ENCODE measurements around the gene CTXN1.

CTXN1 gene

DNA sequence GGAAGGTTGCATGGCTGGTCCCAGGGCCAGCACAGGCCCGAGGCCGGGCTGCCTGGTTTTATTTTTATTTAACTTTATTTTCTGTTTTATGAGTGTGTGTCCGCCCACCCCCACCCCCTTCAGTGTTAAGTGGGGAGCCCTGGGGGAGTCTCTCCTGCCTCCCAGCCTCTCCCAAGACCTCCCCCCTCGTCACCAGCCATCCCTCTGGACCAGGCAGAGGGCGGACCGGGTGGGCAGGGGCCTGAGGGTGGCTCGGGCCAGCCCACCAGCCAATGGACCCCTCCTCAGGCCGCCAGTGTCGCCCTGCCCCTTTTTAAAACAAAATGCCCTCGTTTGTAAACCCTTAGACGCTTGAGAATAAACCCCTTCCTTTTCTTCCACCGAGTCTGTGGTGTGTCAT, 11.8 kb downstream of the CTXN1 start:
- no peak for DNase-seq (ENCODE audit: low spot score)

DNA sequence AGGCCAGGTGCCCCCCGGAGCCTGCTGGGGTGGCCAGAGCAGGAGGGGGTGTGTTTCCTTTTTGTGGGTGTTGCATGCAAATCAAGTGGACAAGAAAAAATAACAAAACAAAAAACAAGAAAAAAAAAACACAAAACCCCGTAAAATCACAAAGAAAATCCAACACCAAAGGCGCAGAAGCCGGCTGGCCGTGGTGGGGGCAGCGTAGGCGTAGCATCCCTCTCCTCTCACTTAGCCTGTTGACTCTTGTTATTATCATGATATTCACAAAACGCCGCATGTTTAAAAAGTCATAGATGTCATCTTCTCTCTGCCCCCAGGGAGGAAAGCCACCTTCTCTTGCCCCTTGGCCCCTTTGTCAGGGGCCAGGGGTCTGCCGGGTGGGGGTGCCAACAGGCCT, 12.3 kb downstream of the CTXN1 start:
- DNase-seq (ENCODE audit: low spot score) = no peak

DNA sequence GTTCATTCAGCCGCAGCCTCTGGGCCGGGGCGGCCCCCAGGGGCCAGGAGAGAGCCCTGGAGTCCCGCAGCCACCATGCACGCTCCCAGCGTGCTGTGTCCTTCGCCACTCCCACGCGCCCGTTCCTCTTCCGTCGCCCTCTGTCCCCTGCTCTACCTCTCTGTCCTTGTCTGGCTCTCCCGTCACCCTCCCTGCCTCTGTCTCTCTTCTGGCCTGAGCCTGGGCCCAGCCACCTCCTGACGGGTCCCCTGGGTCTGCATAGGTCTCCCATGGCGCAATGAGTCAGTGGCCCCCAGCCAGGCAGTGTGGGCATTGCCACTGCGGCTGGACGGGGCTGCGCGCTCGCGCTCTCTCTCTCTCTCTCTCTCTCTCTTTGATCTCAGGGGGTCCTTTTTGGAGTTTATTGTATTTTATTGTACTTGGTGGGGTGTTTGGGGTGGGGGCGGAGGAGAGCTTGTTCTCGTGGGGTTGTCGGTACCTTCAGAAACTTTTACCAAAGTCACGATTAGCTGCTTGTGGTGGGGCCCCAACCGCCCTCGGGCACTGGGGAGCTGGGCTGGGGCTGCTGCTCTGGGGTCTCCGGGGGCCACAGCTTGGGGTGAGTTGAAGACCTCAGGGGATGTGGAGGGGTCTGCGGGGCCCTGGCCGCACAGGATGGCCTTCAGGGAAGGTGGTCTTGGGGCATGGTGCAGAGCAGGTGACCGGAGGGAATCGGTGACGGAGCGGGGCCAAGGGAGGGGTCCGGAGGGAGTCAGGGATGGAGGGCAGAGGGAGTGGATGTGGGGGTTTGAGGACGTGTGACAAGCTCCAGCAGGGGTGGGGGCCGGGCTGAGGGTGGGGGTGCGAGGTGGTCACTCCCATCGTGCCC, 13.0 kb downstream of the CTXN1 start:
- DNase-seq (ENCODE audit: low spot score) = no peak

DNA sequence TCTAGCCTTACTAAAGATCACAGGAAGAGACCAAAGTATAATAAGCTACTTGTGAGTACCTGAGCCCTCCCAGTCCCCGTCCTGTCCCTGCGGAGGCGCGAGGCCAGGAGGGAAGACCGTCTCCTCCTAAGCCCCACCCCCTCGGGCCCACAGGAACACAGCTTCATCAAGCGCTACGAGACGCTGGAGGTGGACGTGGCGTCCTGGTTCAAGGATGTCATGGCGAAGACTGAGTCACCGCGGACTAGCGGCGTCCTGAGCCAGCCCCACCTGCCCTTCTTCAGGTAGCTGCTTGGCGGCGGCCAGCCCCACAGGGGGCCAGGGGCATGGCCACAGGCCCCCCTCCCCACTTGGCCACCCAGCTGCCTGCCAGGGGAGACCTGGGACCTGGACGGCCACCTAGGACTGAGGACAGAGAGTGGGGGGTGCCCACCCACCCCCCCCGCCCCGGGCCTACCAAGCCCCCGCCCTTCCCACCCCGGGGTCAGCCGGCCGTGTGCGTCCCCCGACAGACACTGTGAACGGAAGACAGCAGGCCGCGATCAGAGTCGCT, 13.7 kb downstream of the CTXN1 start:
- DNase-seq (ENCODE audit: low spot score) = no peak

DNA sequence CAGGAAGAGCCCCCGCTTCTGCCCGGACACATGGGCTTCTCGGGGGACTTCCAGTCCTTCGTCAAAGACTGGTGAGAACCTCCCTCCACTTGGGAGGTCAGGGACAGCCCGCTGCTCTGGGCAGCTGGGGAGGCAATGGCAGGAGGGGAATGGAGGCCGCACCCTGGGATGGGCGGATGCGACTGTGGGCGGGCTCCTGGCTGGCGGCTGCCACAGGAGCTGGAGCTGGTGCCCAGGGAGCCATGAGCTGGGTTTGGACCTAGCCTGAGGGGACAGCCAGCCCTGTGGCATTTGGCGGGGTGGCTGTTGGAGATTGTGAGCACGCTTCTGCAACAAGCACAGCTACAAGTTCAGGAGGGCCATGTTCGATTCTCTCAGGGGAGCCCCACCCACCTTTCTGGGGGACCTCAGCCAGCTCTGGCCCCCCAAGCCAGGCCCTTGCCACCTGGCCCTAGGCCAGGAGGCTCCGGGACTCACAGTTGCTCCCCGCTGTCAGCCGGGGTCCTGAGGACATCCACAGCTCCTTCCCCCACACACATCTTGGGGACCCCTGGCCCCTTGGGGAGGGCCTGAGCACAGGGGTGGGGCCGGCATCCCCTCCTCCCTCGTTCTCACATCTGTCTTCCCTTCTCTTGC, 14.3 kb downstream of the CTXN1 start:
- no peak for DNase-seq (ENCODE audit: low spot score)

DNA sequence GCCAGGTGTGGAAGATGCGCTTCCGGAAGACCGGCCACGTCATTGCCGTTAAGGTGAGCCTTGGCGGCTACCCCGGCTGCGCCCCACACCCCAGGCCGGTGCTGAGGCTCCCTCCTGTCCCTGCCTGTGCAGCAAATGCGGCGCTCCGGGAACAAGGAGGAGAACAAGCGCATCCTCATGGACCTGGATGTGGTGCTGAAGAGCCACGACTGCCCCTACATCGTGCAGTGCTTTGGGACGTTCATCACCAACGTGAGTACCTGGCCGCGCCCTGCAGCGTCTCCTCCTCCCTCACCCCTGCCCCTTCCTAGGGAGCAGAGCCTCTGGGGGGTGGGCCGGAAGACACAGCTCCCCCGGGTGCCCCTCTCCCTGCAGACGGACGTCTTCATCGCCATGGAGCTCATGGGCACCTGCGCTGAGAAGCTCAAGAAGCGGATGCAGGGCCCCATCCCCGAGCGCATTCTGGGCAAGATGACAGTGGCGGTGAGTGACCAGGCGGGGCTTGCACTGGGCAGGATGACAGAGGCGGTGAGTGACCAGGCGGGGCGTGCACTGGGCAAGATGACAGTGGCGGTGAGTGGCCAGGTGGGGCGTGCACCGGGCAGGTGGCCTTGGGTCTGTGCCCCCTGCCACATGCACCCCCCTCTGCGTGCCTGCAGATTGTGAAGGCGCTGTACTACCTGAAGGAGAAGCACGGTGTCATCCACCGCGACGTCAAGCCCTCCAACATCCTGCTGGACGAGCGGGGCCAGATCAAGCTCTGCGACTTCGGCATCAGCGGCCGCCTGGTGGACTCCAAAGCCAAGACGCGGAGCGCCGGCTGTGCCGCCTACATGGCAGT, 15.4 kb downstream of the CTXN1 start:
- DNase-seq (ENCODE audit: low spot score) = no peak

DNA sequence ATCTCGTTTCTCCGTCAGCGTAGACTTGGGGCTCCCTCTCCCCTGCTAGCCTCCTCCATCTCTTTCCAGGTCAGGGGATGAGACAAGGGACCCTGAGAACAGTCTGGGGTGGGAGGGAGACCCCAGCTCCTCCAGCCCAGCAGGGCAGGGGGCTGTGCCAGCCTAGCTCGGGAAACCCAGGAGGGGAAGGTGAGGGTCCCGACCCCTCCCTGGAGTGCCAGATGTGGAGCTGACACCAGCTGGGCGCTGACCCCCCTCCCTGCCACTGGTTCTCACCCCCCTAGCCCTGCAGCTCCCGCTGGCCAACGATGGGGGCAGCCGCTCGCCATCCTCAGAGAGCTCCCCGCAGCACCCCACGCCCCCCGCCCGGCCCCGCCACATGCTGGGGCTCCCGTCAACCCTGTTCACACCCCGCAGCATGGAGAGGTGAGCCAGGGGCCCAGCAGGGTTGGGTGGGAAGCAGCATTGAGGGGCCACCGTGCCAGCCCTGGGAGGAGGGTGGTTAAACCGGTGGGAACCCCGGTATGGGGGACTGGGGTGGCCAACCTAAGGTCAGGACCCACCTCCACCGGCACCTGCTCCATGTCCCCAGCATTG, 16.4 kb downstream of the CTXN1 start:
- DNase-seq (ENCODE audit: low spot score) = no peak

DNA sequence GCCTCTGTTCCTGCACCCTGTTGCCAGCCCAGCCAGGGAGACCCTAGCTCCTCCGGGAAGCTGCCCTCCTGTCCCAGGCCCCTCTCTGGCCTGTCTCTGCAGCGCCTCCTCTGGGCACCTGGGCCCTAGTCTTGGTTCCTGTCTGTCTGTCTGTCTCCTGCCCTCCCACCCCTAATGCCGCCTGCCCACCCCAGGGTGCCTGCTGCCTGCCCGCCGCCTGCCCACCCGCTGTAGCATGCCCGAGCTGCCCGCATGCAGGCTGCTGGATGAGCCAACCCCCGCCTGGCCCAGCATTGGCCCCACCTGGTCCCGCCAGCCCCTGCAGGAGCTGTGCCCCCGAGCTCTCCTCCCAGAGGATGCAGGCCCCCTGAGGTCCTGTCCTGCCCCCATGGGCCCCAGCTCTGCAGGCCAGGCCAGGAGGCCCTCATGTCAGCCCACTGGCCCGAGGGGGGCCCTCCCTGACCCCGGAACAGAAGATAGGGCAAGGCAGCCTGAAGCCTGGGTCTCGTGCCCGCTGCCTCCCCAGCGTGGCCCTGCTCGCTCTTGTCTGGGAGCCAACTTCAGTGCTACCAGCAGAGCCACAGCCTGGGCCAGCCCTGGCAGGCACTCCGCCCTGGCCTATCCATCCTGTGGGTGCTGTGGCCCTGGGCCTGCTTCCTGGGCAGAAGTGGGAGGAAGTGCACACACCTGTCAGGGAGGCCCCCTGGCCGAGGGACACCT, 17.0 kb downstream of the CTXN1 start:
- DNase-seq (ENCODE audit: low spot score) = no peak

DNA sequence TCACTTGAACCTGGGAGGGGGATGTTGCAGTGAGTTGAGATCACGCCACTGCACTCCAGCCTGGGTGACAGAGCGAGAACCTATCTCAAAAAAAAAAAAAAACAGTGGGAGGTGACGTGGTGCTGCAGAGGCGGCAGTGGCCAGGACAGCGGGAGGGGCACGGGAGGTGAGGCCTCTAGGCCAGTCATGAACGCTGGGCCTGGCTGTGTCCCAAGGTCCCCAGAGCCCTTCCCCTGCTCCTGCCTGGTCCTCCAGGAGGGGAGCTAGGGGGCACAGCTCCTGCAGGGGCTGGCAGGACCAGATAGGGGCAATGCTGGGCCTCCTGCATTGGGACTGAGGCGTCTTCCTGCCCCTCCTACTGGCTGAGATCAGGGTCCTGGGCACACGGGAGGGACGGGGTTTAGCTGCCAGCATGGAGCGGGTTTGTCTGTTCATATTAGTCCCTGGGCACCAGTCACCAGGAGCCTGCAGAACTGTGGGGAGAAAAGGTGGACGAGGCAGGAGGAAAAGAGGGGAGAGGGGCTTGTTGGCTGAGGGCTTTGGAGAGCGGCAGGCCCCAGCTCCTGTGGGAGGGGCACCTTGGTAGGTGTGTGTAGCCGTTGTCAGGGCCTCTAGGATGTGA, 17.7 kb downstream of the CTXN1 start:
- DNase-seq (ENCODE audit: low spot score) = no peak

DNA sequence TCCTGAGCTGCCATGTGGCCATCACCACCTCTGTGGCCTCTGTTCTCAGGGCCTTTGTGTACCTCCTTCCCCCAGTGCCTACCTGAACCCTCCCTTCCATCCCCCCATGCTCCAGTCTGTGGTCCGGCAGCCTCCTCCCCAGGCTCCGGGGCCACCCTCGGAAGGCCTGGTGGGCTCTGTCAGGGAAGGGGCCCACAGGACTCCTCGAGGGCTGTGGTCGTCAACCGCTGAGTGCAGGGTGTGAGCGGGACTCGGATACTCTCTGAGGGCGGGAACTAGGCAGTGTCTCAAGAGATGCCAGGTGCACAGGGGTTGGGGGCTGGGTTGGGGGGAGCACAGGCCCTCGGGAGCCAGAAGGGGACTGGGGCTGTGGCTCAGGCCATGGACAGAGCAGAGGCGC, 18.4 kb downstream of the CTXN1 start:
- DNase-seq (ENCODE audit: low spot score) = no peak

DNA sequence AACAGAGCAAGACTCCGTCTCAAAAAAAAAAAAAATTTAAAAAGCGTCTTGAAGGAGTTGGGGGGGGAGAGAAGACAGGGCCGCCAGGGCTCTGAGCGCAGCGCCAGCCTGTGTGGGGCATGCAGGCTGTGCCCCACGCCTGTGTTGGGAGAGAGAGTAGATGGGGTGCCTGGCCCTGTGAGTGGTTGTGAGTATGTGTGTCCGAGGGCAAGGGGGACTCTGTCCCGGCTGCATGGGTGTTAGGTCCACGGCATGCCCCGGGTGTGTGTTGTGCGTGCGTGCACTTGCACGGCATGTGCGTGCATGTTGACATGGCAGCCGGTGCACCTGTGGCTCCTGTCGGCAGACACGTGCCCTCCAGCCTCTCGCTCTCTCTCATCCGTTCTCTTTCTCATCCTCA, 18.8 kb downstream of the CTXN1 start:
- no peak for DNase-seq (ENCODE audit: low spot score)

DNA sequence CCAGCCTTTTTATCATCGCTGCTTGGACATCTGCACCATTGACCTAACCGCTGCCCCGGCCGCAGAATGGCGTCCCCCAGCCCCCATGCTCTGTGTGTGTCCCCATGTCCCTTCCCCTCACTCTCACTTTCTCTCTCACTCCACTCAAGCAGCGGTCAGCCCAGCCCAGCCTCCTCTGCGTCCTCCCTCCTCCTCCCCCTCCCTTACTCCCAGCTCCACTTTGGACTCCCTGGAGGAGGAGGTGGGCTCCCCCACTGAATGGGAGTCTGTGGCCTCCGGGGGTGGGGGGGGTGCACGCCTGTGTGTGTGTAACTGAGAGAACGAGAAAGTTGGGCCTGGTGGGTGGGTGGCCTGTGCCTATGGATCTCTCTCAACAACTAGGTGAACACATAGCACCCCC, 20.1 kb downstream of the CTXN1 start:
- no peak for DNase-seq (ENCODE audit: low spot score)

DNA sequence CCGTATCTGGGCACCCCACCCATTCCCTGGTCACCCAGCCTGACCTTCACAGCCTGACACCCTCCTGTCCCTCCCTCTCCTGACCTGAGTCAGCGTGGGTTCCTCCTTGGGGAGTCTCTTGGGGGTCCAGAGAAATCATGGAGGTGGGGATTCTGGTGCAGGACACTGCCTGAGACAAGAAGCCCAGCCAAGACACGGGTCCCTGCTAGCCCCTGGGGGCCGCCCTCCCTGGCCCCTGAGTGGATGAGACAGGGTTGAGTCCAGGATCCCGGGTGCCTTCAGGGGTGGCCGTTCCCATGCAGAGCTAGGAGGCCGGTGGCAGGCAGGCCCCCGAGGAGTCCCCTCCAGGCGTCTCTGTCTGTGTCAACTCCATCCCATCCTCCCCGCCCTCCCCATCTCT, 20.7 kb downstream of the CTXN1 start:
- DNase-seq (ENCODE audit: low spot score) = no peak

DNA sequence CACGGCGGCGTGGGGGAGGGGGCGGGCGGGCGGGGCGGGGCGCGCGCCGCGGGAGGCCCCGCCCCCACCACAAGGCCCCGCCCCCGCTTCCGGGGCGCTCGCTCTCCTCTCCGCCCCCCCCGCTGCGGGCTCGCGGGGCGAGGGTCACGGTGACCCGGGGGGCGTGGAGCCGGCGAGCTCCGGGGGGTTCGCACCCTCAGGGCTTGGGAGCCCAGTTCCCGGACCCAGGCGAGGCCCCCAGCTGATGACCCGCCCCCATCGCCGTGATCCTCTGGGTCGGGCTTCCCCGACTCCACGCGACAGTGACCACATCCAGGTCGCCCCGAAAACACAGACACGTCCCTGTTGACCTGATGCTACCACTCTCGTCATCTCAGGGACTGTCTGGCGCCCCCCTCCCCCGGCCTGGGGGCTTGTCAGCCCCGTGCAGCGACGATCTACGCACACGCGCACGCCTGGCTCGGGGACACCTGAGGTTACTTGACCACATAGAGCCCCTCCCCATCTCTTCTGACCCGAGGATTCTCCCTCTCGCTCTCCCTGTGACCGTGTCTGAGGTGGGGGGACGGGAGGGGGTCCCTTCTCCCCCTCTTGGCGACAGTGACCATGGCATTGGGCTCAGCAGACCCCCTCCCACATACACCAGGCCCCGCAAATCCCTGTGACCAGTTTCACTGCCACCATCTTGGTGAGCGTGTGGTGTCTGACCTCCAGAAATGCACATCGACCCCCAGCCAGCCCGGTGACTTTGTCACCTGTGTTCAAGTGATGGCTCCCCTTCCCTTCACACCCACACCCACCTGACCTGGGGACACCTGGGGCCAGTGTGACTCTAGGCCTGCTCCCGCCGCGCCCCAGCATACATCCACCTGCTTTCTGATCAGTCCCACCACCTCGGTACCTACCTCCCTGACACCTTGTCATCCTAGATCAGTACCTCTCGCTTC, 21.6 kb downstream of the CTXN1 start:
- DNase-seq (ENCODE audit: low spot score) = peak; percentile 58

DNA sequence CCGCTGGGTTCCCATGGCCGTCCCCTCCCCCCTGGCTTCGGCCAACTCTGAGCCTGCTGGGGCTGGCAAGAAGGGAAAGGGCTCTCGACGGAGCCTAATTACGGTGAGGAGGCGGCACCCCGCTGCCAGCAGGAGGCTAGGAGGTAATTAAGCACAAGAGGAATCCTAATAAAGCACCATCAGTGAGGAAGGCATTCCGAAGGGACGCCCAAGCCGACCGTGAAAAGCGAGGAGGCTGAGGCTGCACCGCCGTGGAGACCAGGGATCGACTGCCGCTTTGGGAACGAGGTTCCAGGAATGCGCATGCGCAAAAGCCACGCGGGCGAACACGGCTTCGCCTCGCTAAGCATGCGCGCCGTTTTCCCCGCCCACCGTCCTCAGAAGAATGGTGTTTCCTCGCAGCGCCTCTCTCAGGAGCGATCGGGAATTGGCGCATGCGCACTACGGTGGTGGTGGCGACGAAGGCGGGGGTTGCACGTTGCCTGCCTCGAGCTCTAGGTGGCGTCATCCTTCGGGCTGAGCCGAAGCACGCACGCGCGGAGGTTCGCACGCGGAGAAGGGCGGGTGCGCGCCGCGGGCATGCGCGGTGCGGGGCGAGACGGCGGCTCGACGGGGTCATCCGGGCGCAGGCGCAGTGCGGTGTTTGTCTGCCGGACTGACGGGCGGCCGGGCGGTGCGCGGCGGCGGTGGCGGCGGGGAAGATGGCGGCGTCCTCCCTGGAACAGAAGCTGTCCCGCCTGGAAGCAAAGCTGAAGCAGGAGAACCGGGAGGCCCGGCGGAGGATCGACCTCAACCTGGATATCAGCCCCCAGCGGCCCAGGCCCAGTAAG, 22.5 kb downstream of the CTXN1 start, which contains the start of gene MAP2K7:
Gene MAP2K7 (plus strand): TSS at position 634 of the 830 bp plus-strand sequence. CDS start 68 bp downstream, at position 702.
- DNase-seq (ENCODE audit: low spot score) = peak; percentile 100

DNA sequence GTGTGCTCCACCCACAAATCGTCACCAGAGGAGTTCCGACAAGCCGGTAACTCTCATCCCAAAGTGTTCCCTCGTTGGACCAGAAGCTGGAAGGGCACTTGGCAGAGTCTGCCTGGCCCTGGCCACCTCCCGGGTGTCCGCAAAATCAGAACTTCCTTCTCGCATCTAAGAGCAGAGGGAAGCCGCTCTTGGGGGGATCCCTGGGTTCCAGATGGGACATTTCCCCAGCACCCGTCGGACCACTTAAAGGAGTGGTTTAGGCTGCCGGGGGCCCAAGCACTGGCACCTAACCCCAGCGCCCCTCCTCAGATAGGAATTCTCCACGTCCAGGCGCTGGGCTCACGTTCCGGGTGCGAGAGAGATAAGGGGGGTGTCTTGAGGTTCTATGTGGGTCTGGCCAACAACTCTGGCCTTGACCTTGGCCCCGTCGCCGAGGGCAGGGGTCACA, 23.1 kb downstream of the CTXN1 start:
- DNase-seq (ENCODE audit: low spot score) = no peak

DNA sequence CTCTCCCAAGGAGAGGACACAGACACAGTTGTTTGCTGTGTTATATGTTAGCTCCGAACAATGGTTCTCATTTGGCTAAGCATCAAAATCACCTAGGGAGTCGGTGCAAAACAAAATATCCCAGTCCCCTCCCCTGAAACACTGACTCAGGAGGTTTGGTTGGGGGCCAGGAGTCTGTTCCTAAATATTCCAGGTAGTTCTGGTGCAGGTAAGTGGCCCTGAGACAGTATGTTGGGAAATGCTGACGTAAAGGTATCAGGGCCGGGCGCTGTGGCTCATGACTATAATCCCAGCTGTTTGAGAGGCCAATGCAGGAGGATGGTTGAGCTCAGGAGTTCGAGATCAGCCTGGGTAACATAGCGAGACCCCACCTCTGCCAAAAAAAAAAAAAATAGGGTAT, 24.6 kb downstream of the CTXN1 start:
- DNase-seq (ENCODE audit: low spot score) = no peak

DNA sequence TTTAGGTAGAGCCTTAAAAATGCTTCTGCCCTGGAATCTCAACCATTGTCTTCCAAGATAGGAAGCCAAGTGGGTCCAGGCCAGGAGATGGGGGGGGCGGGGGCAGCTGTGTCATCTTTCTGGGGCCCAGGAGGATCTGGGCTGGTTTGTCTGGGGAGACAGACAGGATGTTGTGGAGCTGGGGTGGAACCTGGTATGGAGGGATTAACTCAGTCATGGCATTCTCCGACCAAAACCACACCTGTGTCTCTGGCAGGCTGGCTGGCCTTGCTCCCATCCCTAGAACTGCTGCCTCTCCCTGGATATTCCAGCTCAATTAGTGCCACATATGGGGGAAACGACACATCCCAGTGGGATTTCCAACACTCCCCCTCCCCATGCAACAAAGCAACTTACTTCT, 25.0 kb downstream of the CTXN1 start:
- no peak for DNase-seq (ENCODE audit: low spot score)

DNA sequence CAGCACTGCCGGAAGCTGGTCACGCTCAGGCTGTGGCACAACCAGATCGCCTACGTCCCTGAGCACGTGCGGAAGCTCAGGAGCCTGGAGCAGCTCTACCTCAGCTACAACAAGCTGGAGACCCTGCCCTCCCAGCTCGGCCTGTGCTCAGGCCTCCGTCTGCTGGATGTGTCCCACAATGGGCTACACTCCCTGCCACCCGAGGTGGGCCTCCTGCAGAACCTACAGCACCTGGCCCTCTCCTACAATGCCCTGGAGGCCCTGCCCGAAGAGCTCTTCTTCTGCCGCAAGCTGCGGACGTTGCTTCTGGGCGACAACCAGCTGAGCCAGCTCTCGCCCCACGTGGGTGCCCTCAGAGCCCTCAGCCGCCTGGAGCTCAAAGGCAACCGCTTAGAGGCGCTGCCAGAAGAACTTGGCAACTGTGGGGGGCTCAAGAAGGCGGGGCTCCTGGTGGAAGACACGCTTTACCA, 25.5 kb downstream of the CTXN1 start:
- DNase-seq (ENCODE audit: low spot score) = no peak

Measured in hepatic stellate cell (primary cell).